GM10847 (cell line): ENCODE measurements around the gene FUT8.
A peak's percentile ranks its signal among the peaks of the same experiment; 100 is the strongest.

ENCODE experiments used
- POLR2A ChIP-seq: IDR thresholded peaks from 2 replicates; pipeline ENCODE4 v1.6.1; 2011; ENCODE audit not compliant: insufficient read length; ENCODE audit errors: extremely low read depth

The FUT8 gene

DNA sequence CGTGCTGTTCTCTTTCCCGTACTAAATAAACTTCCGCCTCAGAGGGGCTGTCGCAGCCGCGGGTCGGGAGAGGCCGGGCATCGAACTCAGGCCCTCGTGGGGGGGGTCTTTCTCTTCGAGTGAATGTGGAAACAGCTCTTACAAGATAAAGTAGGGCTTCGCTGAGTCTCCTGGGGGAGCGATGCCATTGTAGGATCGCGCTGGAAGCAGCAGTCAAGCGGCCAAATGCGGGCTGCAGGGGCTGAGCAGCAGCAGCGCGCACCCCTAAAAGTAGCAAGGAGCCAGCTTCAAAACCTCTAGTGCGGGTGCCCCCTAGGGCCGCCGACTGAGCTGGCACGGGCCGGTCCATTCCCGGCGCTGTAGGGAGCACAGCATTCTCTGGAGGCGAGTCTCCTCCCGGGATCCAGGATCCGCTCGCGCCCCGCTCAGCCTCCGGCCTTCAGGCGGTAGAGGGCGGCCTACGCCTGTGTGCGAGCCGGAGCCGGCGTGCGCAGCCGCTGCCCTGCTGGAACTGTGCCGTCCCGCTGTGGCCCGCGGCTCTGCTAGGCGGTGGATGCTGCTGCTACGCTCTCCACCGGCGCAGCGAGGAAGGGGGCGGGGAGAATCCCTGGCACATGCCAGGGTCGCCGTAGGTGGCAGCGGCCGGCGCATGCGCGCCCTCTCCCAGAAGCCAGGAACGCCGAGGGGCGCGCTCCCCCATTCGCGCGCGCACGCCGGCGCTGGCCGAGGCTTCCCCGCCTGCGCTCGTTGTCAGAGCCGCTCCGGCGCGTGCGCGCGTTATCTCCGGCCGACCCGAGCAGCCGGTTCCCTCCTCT lies at the start of gene FUT8:
FUT8 (plus strand) TSS at position 699 of the 815 bp plus-strand sequence. CDS start 148,834 bp downstream, outside the sequence.
- peak; percentile 93 for TF ChIP-seq POLR2A

DNA sequence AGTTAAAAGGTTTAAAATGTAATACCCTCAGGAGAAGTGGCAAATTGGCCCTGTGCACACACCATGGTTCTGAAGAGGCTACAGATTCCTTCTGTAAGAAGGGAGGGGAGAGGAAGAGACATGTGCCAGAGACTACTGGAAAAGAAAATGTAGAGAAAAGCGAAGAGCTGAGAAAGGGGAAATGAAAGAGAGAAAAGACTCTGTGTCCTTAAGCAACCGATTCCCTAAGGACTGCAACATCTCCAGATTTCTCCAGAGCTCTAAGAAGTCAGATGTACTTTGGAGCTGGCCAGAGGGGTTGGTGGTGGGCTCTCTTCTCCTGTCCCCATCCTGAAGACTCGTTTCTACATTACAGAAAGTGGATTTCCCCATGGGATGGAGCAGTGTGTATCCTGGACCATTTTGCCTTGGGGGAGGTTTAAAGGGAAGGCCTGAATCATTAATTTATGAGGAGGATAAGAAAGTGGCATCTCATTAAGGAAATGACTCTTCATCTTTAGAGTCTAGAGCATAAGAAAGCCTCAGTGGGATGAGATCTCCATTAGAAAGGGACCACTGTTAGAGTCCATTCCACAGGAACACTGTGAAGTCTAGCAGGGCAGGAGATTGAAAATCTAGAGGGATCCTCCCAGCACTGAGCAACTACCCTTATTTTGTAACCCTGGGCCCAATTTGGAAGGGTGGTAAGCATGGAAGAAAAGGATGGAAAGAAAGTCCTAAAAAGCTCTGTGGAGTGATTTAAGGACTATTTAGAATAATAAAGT lies 45.5 kb upstream of the FUT8 start:
- TF ChIP-seq POLR2A, result no peak

DNA sequence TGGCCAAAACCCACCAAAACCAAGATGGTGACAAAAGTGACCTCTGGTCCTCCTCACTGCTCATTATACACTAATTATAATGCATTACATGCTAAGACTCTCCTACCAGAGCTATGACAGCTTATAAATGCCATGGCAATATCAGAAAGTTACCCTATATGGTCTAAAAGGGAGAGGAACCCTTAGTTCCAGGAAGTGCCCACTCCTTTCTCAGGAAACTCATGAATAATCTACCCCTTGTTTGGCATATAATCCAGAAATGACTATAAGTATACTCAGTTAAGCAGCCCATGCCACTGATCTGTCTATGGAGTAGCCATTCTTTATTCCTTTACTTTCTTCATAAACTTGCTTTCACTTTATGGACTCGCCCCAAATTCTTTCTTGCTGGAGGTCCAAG lies 43.0 kb upstream of the FUT8 start:
- TF ChIP-seq POLR2A, result no peak

DNA sequence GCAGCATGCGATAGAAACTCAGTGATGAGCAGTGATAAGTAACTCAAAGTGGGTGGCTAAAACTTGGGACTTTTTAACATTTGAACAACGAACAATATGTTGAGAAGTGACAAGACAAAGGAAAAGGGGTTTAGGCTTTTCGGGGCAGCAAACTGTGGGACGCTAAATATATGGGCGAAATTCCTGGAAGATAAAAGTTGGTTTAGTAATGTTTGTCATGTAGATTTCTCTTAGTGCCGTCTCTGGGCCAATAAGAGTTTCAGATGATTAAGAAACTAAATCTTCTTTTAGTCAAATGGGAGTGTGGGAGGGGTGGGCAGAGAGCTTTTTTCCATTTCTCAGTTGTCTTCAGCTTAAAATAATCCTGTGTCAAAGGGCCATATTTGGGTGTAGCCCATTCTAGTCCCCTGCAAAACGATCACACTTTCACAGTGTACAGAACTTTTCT lies 41.7 kb upstream of the FUT8 start:
- no peak for TF ChIP-seq POLR2A

DNA sequence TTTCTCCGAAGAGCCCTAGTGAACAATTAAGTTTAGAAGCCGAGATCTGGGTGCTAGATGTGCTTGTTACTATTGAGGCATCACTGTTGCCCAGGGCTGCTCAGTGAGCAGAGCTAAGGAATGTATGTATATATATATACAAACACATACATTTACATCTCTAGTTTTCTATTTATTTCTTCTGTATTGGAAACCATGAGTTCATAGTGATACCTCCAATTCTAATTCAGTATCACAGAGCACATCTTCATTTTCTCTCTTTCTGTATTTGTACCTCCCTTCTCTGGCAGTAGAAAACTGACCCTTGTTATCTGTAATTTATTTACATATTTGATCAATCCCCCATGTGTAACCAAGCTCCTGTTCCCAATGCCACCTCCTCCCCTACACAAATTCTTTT lies 40.7 kb upstream of the FUT8 start:
- TF ChIP-seq POLR2A, result no peak

DNA sequence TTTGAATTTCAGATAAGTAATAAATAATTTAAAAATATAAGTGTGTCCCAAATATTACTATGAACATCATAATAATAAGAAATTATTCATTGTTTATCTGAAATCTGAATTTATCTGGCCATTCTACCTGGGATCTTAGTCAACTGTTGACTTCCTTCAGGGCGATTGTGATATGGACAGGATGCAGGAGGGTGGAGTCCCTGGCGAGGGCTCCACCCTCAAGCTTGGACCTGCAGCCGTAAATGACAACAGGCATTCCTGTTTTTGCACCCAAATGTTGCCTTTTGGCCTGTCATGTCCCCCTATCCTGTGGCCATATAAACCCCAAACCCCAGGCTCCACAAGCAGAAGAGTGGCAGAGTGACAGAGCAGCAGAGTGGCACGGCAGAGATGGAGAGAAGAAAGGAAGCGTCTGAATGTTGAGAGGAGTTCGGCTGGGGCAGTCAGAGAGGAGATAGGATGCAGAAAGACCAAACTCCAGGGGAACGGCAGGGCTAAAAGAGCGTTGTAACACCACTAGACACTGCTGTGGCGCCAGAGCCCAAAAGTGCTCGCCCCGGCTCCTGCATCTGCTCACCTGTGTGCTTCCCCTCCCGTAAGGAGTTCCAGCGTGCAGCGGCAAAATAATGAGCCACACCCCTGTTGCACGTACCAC lies 39.4 kb upstream of the FUT8 start:
- TF ChIP-seq POLR2A, result no peak

DNA sequence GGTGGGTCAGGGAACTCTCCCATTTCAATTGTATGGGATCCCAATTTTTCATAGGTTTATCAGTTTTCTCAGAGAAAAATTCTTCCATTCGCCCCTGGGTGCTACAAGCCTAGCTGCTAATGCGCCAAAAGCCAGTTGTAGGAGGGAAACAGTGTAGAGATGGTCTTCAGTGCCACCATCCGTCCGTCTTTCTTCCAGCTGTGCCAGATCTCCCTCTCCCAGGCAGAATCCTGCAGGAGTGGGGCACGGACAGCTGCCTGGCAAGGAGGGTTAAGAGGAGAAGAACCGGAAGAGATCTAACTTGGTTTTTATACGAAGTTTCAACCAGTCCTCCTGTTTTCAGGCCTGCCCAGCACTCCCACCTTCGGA lies 38.9 kb upstream of the FUT8 start:
- TF ChIP-seq POLR2A, result no peak

DNA sequence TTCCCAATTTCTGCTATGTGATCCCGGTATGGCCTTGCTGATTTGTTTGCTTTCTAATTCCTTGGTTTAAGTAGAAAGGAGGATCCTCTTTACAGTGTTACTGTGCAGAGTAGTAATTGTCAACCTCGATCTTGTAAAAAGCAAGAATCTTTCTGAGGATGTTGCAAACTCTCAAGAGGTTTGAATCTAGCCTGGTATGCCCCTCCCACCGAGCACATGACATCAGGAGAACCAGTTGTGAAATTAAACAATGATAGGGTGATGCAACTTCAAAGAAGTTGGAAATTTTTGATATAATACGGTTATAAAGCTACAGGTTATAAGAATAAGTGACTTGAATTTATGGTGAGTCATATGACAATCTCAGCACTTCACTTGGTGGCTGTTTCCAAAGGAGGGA lies 35.0 kb upstream of the FUT8 start:
- TF ChIP-seq POLR2A, result no peak

DNA sequence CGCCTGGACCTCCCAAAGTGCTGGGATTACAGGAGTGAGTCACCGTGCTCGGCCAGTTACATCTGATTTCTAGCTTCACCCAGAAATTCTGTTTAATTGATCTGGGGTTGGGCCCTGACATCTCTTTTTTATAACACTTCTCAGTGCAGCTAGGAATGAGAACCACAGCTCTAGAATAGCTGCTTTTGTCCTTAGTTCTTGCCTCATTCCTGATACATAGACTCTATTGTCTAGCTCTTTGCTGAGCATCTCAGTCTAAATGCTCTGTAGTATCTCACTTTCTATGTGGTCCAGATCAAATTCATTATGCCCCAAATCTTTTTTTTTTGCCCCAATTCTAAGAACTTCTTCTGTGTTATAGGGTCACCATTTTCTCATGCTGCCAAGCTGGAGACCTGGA lies 29.9 kb upstream of the FUT8 start:
- no peak for TF ChIP-seq POLR2A

DNA sequence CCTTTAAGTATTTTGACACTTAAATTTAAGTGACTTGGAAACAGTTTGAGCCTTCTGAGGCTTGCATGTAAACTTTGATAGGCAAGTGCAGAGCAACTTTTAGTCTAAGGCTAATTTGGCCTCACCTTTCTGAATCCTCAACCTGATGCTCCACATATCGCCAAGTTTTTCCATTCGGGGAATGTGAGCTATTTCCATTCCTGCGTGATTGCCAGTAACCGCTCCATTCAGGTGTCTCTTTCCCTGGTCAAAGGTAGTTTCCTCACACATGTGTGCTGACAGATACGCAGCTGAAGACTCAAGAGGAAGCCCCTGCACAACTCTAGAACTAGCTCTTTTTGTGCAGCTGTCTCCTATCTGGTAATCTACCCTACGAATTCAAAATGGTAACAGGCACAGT lies 25.4 kb upstream of the FUT8 start:
- TF ChIP-seq POLR2A, result no peak

DNA sequence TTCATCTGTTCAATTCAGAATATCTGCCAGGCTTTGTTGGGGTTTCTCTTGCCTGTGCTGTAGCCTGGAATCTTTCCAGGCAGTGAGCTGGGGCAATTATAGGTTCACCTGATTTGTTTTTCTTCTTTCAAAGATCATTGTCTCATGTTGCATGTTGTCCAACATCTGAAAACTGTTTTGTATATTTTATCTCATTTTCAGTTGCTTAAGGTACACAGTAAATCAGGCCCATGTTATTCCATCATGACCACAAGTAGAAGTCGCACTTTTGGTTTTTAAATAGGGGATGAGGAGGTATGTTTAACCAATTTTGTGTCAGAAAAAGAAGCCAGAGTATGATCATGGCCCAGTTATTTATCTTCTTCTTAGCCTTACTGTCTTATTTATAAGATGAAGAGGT lies 24.9 kb upstream of the FUT8 start:
- no peak for TF ChIP-seq POLR2A

DNA sequence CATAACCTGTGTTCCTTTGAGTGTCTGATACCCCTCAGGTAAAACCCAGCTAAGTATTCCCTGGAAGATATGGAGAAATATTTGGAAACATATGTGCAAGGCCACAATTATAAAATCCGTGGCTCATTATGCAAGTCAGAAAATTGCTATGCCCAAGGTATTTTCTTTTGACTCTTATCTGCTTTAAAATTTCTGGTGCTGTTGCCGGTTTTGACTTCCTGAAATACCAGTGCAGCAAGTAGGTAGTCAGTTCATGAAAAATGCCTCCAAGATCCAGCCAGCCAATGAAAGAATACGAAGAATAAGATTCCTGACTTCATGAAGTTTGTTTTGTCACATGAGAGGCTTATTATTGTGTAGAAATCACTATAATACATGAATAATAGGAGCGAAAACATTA lies 20.2 kb upstream of the FUT8 start:
- no peak for TF ChIP-seq POLR2A

DNA sequence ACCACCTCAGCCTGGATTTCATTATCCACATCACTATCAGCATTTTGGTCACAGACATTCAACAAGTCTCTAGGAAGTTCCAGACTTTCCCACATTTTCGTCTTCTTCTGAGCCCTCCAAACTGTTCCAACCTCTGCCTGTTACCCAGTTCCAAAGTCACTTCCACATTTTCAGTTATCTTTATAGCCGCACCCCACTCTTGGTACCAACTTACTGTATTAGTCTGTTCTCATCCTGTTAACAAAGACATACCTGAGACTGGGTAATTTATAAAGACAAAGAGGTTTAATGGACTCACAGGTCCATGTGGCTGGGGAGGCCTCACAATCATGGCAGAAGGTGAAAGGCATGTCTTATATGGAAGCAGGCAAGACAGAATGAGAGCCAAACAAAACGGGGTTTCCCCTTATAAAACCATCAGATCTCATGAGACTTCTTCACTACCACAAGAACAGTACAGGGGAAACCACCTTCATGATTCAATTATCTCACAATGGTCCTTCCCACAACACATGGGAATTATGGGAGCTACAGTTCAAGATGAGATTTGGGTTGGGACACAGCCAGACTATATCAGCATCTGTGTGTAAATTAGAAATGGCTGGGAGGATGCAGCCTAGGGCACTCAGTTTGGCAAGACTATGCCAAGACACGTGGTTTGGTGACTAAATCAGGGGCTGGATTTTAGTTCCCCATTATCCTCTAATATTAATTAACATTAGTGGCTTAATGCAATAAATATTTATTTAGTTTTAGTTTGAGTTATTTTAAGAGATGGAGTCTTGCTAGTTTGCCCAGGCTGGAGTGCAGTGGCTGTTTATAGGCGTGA lies 16.2 kb upstream of the FUT8 start:
- TF ChIP-seq POLR2A, result no peak

DNA sequence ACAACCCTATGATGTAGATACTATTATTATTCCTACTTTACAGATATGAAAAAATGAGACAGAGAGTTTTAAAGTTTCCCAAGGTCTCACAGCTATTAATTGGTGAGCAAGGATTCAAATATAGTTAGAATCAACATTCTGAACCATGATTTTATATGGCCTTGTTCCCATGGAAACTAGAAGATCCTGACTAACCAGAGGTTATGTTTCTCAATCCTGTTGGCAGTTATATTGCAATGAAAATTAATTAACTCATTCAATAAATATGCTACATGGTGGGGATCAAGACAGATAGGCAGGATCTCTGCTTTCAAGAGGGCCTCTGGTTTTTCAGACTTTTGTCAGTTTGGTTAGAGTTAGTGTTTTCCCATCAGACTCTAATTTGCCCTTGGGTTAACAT lies 9.3 kb upstream of the FUT8 start:
- no peak for TF ChIP-seq POLR2A

DNA sequence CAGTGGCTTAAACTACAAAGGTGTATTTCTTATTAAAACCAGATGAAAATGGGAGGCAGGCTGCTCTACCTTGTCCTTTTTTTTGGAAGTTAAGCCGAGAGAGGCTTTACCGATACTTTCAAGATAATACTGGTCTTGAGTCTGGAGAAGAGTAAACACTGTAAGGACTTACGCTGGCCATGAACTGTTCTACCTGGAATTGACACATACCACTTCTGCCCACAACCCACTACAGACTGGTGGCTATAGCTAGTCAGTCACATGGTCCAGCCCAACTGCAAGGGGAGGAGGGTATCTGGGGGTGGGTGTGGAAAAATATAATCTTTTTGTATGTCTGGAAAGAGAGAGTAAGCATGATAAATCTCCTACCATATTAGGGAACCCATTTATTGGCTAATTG lies 4.4 kb upstream of the FUT8 start:
- TF ChIP-seq POLR2A, result no peak
